Measurements from ENCODE around the gene R3HDM2. TPM values are rescaled to one million over a fixed set of nuclear protein-coding genes. Genes with fewer than 3 reads are reported as not detected.

Gene R3HDM2
- total RNA-seq, 1 donor from 2014 or later, result 57.3 TPM

GRCh38 chr12:57395121-57395520 lies 35.7 kb downstream of the R3HDM2 start:
- no peaks in the 10 kb centered on the region for H3K27me3 Mint-ChIP-seq (ENCODE audit: low read depth)
- no peak overlapping the region for H3K27ac Mint-ChIP-seq (ENCODE audit: unreplicated experiment)
- TF ChIP-seq CTCF (conservative IDR thresholded peaks at IDR 0.05), result no peak
- DNase-seq (ENCODE audit: low read depth, low spot score), result no peak
- H3K4me3 Mint-ChIP-seq, result no peak overlapping the region
- peaks cover 16% of the 10 kb centered on the region for H3K36me3 Mint-ChIP-seq (ENCODE audit: low read depth)
- no peaks in the 10 kb centered on the region for H3K4me1 Mint-ChIP-seq
- no peaks in the 10 kb centered on the region for H3K9me3 Mint-ChIP-seq

- TF ChIP-seq CTCF (conservative IDR thresholded peaks at IDR 0.05), result no peak
- Mint-ChIP-seq H3K9me3 (no peaks in the 10 kb centered on the region), H3K4me3 (no peak overlapping the region), H3K27me3 (ENCODE audit: low read depth) (no peaks in the 10 kb centered on the region), H3K27ac (ENCODE audit: unreplicated experiment) (no peak overlapping the region), H3K36me3 (ENCODE audit: low read depth) (peaks cover 17% of the 10 kb centered on the region), H3K4me1 (no peaks in the 10 kb centered on the region)
- DNase-seq (ENCODE audit: low read depth, low spot score), result no peak
These were observed 40.7 kb downstream of the R3HDM2 start for GRCh38 chr12:57390174-57390573.

GRCh38 chr12:57389033-57389432 lies 41.8 kb downstream of the R3HDM2 start:
- H3K4me3 Mint-ChIP-seq, result no peak overlapping the region
- DNase-seq (ENCODE audit: low read depth, low spot score), result no peak
- no peaks in the 10 kb centered on the region for H3K9me3 Mint-ChIP-seq
- H3K36me3 Mint-ChIP-seq (ENCODE audit: low read depth), result peaks cover 14% of the 10 kb centered on the region
- TF ChIP-seq CTCF (conservative IDR thresholded peaks at IDR 0.05), result no peak
- no peaks in the 10 kb centered on the region for H3K4me1 Mint-ChIP-seq
- H3K27ac Mint-ChIP-seq (ENCODE audit: unreplicated experiment), result no peak overlapping the region
- no peaks in the 10 kb centered on the region for H3K27me3 Mint-ChIP-seq (ENCODE audit: low read depth)

- no peaks in the 10 kb centered on the region for H3K4me1 Mint-ChIP-seq
- no peak overlapping the region for H3K27ac Mint-ChIP-seq (ENCODE audit: unreplicated experiment)
- H3K36me3 Mint-ChIP-seq (ENCODE audit: low read depth), result peaks cover 11% of the 10 kb centered on the region
- no peak for TF ChIP-seq CTCF (conservative IDR thresholded peaks at IDR 0.05)
- no peak for DNase-seq (ENCODE audit: low read depth, low spot score)
- H3K4me3 Mint-ChIP-seq, result no peak overlapping the region
- no peaks in the 10 kb centered on the region for H3K27me3 Mint-ChIP-seq (ENCODE audit: low read depth)
- H3K9me3 Mint-ChIP-seq, result no peaks in the 10 kb centered on the region
These were observed 42.4 kb downstream of the R3HDM2 start for GRCh38 chr12:57388425-57388824.

GRCh38 chr12:57386187-57386720 lies 44.6 kb downstream of the R3HDM2 start:
- Mint-ChIP-seq H3K27me3 (ENCODE audit: low read depth) (no peaks in the 10 kb centered on the region), H3K4me3 (no peak overlapping the region), H3K27ac (ENCODE audit: unreplicated experiment) (no peak overlapping the region), H3K36me3 (ENCODE audit: low read depth) (peaks cover 6% of the 10 kb centered on the region), H3K9me3 (no peaks in the 10 kb centered on the region), H3K4me1 (no peaks in the 10 kb centered on the region)
- no peak for TF ChIP-seq CTCF (conservative IDR thresholded peaks at IDR 0.05)
- no peak for DNase-seq (ENCODE audit: low read depth, low spot score)
